Esophagus squamous epithelium (tissue), 5 donors: ENCODE data around the gene SHLD3. TPM values are rescaled to one million over a fixed set of nuclear protein-coding genes. Genes with fewer than 3 reads are reported as not detected.

Experiments
- DNase-seq: peaks from one replicate; lab custom pipeline; 2025; lab: John Stamatoyannopoulos, UW
- H3K27ac ChIP-seq, 4 donors: fragments of 200-600 bp; sonication (generic); one replicate each; pipeline ENCODE4 v1.5.1; 2016 to 2019; ENCODE audit warnings: mild to moderate bottlenecking in 1 of 4
- H3K27me3 ChIP-seq, 4 donors: fragments of 200-600 bp; sonication (generic); 1 replicate in 3 of 4; 2 replicates in 1 of 4; pipeline versions ENCODE4 v1.5.1 to v1.6.0; 2017 to 2021; ENCODE audit warnings: antibody characterized with exemption in 1 of 4
- H3K36me3 ChIP-seq, 3 donors: fragments of 200-600 bp; sonication (generic); one replicate each; pipeline ENCODE4 v1.5.1; 2016 to 2019
- H3K4me1 ChIP-seq, 3 donors: fragments of 200-600 bp; sonication (generic); one replicate each; pipeline ENCODE4 v1.5.1; 2017 to 2019
- H3K4me3 ChIP-seq, 4 donors: fragments of 200-600 bp; sonication (generic); 1 replicate in 3 of 4; 2 replicates in 1 of 4; pipeline ENCODE4 v1.5.1; 2016 to 2019; ENCODE audit warnings: mild to moderate bottlenecking in 2 of 4, moderate library complexity in 1 of 4
- H3K9me3 ChIP-seq, 3 donors: fragments of 200-600 bp; sonication (generic); one replicate each; pipeline ENCODE4 v1.5.1; 2016 to 2019
- POLR2A ChIP-seq, 4 donors: fragments of 450-650 bp; IDR thresholded peaks; one replicate each; pipeline ENCODE4 v1.6.1; 2017; ENCODE audit warnings: antibody characterized with exemption in 4 of 4, mild to moderate bottlenecking in 4 of 4, moderate library complexity in 3 of 4
- whole genome bisulfite sequencing, 2 donors: methylation state at CpG; one replicate each; pipeline ENCODE4 v1.1.5; 2018; 5-methylcytosine and 5-hydroxymethylcytosine counted together
- intact Hi-C: fragments of 100-400 bp; cut with DNase I; formaldehyde crosslinking; loops from one replicate; pipeline ENCODE4 v1.15.0; 2022
- total RNA-seq, 4 donors: library from RNA; depleted of rRNA; stranded (reverse); fragments of >200 nt; gene quantifications; one replicate each; pipeline ENCODE4 v1.1.0, GENCODE V29; 2016
- TF ChIP-seq, protein P1 (sequence below), 6 experiments: fragments of 450-650 bp in 4 of 6; fragments of 200-600 bp in 2 of 6; sonication (generic) in 2 of 6; IDR thresholded peaks; one replicate each; pipeline ENCODE4 v1.5.1; 2016 to 2019; ENCODE audit warnings: antibody characterized with exemption in 6 of 6, mild to moderate bottlenecking in 4 of 6, moderate library complexity in 4 of 6
- donor health status: DM: yes; HTN: yes; CAD: no.

Gene SHLD3
- total RNA-seq, 4 donors from 2014 or later = 0.27 to 4.5 (median 3.1) TPM

DNA sequence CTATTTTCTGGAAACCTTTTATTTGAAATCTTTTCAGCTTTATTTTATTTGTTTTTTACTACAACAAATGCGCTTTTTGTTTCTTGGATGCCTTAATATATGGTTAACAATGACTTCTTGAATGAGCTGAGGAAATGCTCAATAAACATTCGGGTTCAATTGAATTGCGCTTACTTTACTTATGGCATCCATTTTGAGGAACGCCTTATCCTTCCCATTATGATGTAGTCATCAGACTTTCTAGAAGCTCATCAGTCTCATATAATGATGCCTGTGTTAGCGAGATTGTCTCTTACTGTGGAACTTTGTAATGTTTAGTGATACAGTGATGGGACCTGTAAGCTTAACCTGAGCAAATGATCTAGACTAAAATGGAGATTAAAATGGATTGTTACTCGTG lies 916 bp downstream of the SHLD3 start:
- H3K27ac ChIP-seq = peak overlapping the region in 3 of 4 donors; percentile 82 to 92 (median 90)
- WGBS, 2 donors = 53 to 58% methylated on average over 6 of the region's 6 CpGs
- intact Hi-C loops = no loop called here
- TF ChIP-seq, protein P1, sequence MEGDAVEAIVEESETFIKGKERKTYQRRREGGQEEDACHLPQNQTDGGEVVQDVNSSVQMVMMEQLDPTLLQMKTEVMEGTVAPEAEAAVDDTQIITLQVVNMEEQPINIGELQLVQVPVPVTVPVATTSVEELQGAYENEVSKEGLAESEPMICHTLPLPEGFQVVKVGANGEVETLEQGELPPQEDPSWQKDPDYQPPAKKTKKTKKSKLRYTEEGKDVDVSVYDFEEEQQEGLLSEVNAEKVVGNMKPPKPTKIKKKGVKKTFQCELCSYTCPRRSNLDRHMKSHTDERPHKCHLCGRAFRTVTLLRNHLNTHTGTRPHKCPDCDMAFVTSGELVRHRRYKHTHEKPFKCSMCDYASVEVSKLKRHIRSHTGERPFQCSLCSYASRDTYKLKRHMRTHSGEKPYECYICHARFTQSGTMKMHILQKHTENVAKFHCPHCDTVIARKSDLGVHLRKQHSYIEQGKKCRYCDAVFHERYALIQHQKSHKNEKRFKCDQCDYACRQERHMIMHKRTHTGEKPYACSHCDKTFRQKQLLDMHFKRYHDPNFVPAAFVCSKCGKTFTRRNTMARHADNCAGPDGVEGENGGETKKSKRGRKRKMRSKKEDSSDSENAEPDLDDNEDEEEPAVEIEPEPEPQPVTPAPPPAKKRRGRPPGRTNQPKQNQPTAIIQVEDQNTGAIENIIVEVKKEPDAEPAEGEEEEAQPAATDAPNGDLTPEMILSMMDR (IDR thresholded peaks at IDR 0.05) = no peak
- no peak for TF ChIP-seq POLR2A (IDR thresholded peaks at IDR 0.05)
- peak overlapping the region; percentile 74 to 92 (median 83) for H3K4me3 ChIP-seq
- DNase-seq = no peak
- H3K9me3 ChIP-seq = no peaks in the 10 kb centered on the region
- H3K27me3 ChIP-seq = no peaks in the 10 kb centered on the region
- H3K4me1 ChIP-seq = peaks cover 19 to 45% (median 25%) of the 10 kb centered on the region in 3 donors
- peaks cover 0 to 23% (median 0%) of the 10 kb centered on the region in 3 donors for H3K36me3 ChIP-seq

DNA sequence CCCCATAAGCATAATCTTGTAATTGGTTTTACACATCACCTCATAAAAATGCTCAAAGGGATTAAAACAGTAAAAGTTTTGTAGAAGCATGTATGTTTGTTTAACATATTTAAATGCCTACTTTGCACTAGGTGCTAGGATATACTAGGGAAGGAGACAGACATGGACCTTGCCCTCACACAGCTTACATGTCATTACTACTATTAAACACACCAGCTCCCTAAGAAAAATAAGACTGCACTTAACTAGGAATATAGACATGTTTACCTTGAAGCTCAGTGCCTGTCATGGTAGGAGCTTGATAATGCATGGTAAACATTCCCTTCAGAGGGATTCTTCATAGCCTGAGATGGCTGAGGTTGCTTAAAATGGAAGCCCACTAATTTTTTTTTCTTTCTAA lies 6.2 kb downstream of the SHLD3 start:
- no peaks in the 10 kb centered on the region for H3K27me3 ChIP-seq
- no peaks in the 10 kb centered on the region for H3K9me3 ChIP-seq
- peaks cover 0 to 32% (median 0%) of the 10 kb centered on the region in 3 donors for H3K36me3 ChIP-seq
- intact Hi-C loops = no loop called here
- no peak overlapping the region for H3K4me3 ChIP-seq
- peaks cover 5 to 9% (median 7%) of the 10 kb centered on the region in 3 donors for H3K4me1 ChIP-seq
- DNase-seq = no peak
- no peak for TF ChIP-seq POLR2A (IDR thresholded peaks at IDR 0.05)
- TF ChIP-seq, protein P1 (IDR thresholded peaks at IDR 0.05) = no peak
- no peak overlapping the region for H3K27ac ChIP-seq

DNA sequence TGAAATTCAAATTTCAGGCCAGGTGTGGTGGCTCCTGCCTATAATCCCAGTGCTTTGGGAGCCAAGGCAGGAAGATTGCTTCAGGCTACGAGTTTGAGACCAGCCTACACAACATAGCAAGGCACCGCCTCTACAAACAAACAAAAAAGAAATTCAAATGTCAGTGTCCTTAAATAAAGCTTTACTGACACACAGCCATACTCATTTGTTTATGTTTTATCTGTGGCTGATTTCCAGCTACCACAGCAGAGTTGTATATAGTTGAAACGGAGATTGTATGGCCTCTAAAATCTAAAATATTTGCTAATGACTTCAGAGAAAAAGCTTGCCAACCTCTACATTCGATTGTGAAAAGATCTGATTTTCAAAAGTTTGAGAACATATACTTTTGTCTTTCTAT lies 15.4 kb downstream of the SHLD3 start:
- no peak for DNase-seq
- no peaks in the 10 kb centered on the region for H3K9me3 ChIP-seq
- H3K4me1 ChIP-seq = no peaks in the 10 kb centered on the region
- no peaks in the 10 kb centered on the region for H3K27me3 ChIP-seq
- TF ChIP-seq POLR2A (IDR thresholded peaks at IDR 0.05) = no peak
- TF ChIP-seq, protein P1 (IDR thresholded peaks at IDR 0.05) = no peak
- intact Hi-C loops = no loop called here
- no peak overlapping the region for H3K27ac ChIP-seq
- WGBS, 2 donors = 91% methylated on average over 4 of the region's 4 CpGs
- peaks cover 0 to 73% (median 10%) of the 10 kb centered on the region in 3 donors for H3K36me3 ChIP-seq
- no peak overlapping the region for H3K4me3 ChIP-seq

DNA sequence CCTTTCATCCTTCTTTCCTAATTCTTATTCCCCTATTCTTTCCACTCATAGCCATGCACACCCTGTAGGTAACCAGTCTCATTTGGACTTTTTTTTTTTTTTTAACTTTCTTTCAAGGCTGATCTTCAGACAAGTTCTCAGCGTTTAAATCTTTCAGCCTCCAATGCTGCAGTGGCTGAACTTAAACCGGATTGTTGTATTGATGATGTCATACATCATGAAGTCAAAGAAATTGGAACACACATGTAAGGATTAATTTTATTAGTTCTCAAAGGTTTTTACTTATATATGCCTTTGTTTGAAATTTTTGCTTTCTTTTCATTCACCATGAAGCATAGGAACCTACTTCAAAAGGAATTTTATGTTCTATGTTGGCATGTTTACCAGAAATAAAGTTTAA lies 22.1 kb downstream of the SHLD3 start:
- peaks cover 0 to 64% (median 0%) of the 10 kb centered on the region in 3 donors for H3K36me3 ChIP-seq
- TF ChIP-seq POLR2A (IDR thresholded peaks at IDR 0.05) = no peak
- TF ChIP-seq, protein P1 (IDR thresholded peaks at IDR 0.05) = no peak
- H3K27me3 ChIP-seq = no peaks in the 10 kb centered on the region
- no peak overlapping the region for H3K4me3 ChIP-seq
- intact Hi-C loops = no loop called here
- no peak for DNase-seq
- WGBS, 2 donors = 53 to 83% methylated on average over 2 of the region's 2 CpGs
- H3K4me1 ChIP-seq = no peaks in the 10 kb centered on the region
- H3K9me3 ChIP-seq = no peaks in the 10 kb centered on the region
- H3K27ac ChIP-seq = no peak overlapping the region

DNA sequence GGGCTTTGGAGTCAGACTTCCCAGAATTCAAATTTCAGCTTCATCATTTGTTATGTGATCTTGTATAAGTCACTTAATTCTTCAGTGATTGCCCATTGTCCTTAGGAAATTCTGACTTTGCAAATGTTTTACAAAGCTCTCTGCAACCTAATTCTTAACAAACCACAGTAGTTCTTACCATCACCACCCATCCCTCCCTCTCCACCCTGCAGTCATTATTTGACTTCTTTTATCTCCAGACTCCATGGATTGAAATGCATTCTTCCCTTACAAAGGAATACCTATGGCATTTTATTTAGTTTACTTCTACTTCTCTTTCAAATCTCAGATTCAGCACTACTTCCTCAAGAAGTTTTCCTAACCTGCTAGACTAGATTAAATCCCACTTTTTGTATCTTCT lies 23.1 kb downstream of the SHLD3 start:
- TF ChIP-seq, protein P1 (IDR thresholded peaks at IDR 0.05) = no peak
- TF ChIP-seq POLR2A (IDR thresholded peaks at IDR 0.05) = no peak
- no peaks in the 10 kb centered on the region for H3K9me3 ChIP-seq
- intact Hi-C loops = no loop called here
- no peaks in the 10 kb centered on the region for H3K4me1 ChIP-seq
- peaks cover 0 to 67% (median 0%) of the 10 kb centered on the region in 3 donors for H3K36me3 ChIP-seq
- no peaks in the 10 kb centered on the region for H3K27me3 ChIP-seq
- H3K4me3 ChIP-seq = no peak overlapping the region
- H3K27ac ChIP-seq = no peak overlapping the region
- DNase-seq = no peak
